ENCODE results near the gene ADRA2C. TPM values are rescaled to one million over a fixed set of nuclear protein-coding genes. Genes with fewer than 3 reads are reported as not detected.

ADRA2C gene
- total RNA-seq, 1 donor from 2014 or later = 8.7 TPM

DNA sequence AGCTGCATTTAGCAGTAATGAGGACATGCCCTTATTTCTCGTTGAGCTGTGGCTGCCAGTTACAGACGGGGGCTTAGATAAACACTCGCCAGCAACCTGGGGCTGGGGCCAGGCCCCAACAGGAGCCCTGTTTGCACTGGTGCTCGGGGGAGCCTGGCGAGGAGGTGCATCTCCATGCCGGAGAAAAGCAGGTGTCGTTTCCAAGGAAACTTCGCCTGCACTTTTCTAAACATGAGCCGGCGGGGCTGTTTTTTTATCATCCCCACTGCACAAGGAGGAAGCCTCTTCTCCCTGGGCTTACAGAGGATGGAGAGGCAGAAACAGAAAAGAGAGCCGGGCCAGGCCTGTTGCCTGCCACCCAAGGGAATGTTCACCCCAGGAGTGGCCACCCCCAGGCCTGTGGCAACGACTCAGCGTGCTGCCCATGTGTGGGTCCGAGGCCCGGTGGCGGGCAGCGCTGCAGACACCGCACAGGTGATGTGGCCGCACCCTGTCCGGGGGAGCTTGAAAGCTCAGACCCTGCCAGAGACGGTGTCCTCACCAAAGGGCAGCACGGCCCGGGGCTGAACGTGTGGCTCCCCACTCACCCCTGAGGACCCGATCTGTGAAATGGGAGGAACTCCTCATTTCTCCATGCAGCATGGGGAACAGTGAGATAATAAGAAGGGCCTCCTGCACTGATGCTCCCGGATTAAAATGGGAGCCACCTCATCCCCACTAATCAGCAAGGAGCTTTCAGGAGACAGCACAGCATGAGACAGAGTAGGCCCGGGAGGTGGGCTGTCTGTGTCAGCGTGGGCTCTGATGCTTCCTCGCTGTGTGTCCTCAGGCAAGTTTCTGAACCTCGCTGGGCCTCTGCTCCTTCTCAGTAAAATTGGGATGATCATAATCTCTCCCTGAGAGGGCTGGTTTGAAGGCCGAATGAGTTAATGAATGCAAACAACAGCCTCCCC lies 33.8 kb upstream of the ADRA2C start:
- no peak for DNase-seq (ENCODE audit: low read depth)

DNA sequence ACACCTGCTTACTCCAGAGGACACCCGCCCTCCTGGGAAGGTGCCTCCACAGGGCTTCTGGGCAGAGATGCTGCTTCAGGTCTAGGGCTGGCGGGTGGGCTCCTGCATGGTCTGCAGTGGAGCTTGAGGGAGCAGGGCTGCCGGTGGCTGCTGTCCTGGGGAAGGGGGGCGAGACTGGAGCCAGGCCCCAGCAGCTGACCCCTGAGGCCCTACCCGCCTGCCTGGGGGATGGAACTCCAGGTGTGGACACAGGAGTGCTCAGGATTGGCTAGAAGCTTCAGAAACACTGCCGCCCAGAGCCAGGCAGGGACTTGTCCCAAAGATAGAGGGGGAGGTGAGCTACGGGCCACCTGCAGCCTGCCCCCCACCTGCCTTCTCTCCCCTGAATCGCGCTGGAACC lies 33.0 kb upstream of the ADRA2C start:
- DNase-seq (ENCODE audit: low read depth) = no peak

DNA sequence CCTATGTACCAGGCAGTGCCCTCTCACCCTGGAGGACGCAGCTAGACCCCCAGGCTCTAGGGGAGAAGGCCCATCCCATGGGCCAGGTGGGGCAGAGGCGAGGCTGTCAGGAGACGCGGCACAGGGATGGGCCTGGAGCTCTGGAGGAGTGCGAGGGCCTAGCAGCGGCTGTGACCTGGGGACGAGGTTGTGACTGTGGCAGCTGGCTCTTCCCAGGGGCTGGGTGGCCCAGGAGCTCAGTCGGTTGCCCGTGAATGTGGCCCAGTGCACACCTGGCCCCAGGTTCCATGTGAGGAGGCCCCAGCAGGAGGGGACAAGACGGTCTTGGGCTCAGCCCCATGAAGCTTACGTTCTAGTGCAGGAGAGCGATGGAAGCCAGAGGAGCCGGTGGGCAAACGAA lies 31.0 kb upstream of the ADRA2C start:
- no peak for DNase-seq (ENCODE audit: low read depth)

DNA sequence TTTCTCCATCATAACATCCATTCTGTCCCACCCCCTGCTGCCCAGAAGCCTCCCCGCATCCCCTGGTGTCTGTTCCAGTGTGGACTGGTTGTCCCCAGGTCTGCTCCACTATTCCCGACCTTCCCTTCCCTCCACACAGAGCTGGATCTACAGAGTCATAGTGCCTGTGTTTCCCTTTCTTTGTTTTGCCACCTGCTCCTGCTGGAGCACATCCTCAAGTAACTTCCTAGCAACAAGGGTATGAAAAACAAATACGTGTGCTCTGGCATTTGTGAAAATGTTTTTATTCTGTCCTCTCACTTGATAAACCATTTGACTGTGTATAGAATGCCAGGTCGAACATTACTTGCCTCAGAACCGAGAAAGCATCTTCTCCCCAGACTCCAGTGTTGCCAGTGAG lies 29.9 kb upstream of the ADRA2C start:
- no peak for DNase-seq (ENCODE audit: low read depth)

DNA sequence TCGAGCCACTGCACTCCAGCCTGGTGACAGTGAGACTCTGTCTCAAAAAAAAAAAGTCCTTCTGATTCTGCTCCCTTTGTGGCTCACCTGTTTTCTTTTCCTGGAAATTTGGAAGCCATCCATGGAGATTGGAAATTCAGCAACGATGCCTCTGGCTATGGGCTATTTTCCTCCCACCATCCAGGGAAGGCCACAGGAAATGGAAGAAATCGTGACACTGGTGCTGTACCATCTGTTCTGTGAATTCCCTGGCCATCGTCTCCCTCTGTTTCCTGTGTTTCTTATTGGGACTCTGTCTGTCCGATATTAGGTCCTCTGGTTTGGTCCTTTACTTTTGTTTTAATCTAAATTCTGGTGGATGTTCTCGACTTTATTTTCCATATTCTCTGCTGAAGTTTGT lies 29.4 kb upstream of the ADRA2C start:
- DNase-seq (ENCODE audit: low read depth) = no peak

DNA sequence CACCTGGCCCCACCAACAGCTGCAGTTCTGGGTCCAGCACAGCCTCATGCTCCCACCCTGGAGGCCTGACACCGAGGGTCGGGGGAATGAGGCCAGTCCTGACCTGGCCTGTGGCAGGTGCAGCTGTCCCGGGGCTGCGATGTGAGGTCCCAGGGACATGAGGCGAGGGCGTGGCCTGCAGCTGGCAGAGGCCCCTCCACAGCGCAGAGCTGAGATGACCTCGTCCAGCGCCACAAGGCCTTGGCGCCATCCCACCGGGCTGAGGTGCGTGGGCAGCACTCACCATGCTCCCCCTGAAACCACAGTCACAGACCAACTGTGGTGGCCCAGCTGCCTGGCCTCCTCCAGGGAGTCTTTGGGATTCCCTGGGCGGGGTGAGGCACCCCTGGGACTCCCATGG lies 26.6 kb upstream of the ADRA2C start:
- peak; percentile 78 for DNase-seq (ENCODE audit: low read depth)

DNA sequence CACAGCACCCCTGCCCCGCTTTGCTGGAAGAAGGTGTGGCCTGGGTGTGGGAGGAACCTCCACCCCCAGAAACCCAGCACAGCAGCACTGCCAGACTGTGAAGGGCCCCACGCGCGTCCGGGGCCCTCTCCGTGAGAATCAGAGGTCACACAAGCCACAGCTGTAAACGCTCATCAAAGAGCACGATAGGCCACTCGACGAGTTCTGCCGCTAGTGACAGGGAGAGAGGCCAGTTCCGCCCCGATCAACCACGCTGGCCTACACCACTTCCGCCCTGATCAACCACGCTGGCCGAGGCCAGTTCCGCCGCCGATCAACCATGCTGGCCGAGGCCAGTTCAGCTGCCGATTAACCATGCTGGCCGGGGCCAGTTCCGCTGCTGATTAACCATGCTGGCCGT lies 25.9 kb upstream of the ADRA2C start:
- DNase-seq (ENCODE audit: low read depth) = no peak

DNA sequence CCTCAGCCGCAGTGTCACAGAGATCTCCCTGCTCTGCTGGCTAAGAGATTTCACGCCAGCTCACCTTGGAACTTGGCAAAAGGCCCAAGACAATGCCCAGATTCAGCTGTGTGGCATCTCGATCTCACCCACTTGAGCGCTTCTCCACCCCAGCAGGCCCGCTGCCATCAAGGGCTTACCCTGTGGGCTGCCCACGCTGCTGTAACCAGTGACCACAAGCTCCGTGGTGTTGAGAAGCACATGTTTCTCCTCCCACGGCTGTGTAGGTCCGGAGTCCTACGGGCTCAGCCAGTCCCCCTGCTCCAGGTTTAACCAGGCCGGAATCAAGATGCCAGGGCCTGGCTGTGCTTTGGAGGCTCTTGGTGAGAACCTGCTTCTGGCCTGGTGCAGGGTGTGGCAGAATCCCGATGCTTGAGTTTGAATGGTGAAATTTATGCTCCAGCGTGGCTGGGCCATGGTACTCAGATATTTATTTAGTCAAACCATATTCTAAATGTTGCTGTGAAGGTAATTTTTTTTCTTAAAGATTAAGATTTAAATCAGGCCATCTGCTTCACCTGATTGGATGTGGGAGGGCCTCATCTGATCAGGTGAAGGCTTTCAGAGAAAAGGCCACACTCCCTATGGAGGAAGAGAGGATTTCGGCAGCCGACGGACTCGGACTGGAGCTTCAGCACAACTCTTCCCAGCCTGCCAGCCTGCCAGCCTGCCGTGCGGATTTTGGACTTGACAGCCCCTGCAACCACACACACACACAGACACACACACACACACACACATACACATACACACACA lies 24.8 kb upstream of the ADRA2C start:
- DNase-seq (ENCODE audit: low read depth) = peak; percentile 54

DNA sequence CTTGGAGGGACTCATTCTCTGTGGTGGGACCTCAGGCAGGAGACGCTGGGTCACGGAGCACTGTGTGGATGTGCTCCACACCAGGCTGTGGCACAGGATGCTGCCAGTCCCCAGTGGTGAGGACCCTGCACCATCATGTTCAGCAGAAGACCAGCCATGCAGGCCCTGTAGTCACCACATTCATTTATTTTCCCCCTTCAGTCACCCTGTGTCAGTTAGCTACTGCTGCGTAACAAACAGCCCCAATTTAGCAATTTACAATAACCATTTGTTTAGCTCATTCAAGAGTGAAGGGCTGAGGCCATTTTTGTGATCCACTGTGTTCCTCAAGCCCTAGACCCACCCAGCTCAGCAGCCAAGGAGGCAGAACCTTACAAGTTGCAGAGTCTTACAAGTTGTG lies 23.6 kb upstream of the ADRA2C start:
- DNase-seq (ENCODE audit: low read depth) = no peak

DNA sequence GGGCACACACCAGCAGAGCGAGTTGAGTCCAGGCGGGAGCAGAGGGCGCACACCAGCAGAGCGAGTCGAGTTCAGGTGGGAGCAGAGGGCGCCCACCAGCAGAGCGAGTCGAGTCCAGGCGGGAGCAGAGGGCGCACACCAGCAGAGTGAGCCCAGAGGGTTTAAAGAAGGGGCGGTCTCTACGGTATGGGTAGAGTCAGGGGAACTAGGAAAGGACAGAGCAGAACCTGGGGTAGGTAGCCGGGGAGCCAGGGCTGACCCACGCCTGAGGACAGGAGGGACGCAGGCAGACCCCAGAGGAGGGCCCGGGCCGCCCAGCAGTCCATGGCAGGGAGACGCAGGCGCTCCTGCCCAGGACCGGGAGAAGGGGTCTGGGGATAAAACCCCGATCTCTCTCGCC lies 22.0 kb upstream of the ADRA2C start:
- DNase-seq (ENCODE audit: low read depth) = no peak

DNA sequence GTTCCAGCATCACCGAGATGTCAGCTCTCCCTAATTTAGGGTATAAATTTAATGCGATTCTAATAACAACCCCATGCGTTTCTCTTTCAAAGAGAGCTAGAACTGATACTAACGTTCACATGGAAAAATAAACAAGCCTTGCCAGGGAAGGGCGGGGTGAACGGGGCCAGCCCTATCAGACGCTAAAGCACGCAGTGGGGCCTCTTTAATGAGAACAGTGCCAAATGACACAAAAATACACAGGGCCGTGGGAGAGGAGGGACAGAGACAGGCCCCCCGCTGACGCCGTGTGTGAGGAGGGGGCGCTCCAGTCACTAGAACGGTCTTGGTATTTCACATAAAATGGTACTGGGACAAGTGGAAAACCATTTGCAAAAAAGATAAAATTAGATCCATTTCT lies 21.3 kb upstream of the ADRA2C start:
- no peak for DNase-seq (ENCODE audit: low read depth)

DNA sequence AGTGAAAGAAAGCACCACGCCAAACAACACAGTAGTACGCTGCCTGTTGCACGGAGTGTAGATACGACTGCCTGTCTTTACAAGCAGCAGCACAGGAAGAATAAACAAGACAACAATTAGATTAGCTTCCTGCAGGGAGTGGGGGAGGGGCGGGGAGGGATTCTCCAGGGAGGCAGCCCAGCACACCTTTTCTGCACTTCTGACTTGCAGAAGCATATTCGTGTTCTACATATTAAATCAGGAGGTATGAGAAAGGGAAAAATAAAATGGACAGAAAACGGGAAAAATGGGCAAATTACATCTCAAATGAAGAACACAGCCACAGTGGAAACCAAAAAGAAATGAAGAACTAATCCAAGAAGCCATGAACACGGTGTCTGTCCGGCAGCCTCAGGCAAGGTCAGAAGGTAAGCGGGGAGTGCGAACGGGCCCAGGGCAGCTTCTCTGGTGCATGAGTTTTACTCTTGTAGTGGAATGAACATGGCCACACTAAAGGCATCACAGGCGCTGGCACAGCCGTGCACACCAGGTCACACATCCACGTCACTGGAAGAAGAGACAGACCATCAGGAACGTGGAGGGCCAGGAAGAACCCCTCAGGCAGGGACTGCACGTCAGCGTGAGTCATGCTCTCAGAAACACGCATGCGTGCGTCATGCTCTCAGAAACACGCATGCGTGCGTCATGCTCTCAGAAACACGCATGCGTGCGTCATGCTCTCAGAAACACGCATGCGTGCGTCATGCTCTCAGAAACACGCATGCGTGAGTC lies 20.1 kb upstream of the ADRA2C start:
- no peak for DNase-seq (ENCODE audit: low read depth)

DNA sequence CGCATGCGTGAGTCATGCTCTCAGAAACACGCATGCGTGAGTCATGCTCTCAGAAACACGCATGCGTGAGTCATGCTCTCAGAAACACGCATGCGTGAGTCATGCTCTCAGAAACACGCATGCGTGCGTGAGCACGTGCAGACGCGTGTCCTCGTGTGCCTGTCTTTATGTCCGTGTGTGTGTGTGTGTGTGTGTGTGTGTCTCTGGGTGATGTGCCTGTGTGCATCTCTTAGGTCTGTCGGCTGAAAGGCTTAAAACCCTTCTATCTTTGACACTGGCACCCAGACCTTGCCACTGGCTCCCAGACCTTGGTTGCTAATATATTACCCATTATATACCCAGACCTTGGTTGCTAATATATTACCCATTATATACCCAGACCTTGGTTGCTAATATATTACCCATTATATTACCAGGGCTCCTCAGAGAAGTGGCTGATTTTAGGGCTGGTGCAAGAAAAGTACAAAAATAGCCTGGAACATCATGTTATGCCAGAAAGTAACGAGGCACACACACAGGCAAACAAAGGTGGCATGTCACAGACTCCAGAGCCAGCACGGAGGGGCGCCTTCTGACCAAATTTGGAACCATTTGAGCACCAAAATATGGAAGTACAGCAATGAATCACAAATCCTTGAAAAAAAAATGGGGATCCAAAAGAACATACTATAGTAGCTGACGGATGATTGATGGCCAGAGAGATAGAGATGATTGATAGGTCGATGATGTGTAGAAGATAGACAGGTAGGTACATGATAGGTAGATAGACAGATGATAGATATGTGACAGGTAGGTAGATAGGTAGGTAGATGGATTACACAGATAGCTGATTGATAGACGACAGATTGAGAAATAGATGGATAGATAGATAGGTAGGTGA lies 19.2 kb upstream of the ADRA2C start:
- DNase-seq (ENCODE audit: low read depth) = no peak

DNA sequence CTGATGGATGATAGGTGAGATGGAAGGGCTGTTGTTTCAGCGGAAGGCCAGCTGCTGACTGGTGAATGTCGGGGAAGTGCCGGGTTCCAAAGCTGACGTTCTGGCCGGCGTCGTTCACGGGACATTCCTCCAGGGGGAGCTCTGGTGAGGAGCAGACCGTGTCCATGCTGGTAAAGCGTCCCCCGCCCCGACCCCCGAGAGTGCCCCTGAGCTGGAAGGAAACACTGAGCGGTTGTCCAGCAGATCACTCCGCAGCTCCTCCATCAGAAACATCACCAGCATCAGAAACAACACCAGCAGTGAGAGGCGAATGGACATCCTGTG lies 18.6 kb upstream of the ADRA2C start:
- DNase-seq (ENCODE audit: low read depth) = no peak

DNA sequence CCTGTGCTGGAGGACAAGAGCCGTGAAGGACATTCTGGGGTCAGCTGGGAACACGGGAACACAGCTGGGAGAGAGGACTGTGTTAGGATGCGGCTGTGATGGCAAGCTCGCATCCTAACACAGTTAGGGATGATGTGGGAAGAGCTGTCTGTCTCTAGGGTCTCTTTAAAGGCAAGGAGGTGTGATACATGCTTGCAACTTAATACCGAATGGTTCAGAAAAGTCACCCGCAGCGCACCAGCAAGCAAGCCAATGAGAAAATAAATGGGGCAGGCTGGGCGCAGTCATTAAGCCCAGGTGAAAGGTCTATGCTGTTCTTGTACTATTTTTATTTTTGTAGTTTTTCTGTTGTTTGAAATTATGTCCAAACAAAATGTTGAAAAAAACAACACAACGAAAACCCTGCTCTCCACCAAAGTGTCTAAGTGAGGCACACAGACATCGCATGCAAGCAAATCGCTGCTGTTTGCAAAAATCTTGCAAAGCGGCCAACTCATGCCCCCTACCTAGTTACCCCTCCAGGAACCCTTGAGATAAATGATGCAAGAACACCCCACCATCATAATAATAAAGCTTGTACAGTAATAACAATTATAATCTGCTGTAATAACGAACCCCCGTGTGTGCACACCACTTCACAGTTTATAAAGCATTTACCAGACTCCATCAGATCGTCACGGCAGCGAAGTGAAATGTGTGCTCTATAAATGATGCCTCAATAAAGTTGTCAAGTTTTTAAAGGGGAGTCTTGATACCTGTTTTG lies 17.9 kb upstream of the ADRA2C start:
- no peak for DNase-seq (ENCODE audit: low read depth)

DNA sequence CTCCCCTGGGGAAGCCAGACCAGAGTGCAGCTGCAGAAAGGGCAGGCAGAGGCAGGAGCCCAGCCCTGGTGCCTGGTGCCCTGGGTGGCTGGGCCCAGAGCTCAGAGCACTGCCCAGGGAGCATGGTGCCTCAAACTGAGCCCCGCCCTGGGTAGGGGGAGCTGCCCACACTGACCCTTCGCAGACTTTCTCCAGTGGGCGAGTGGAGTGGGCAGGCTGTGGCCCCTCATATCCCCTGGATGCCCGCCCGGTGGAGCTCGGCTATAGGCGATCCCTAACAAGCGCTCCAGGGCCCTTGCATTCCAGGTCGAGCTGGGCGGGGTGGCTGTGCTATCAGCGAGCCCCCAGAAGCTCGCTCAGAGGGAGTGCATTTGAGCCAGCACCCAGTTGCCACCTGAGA lies 17.1 kb upstream of the ADRA2C start:
- no peak for DNase-seq (ENCODE audit: low read depth)

DNA sequence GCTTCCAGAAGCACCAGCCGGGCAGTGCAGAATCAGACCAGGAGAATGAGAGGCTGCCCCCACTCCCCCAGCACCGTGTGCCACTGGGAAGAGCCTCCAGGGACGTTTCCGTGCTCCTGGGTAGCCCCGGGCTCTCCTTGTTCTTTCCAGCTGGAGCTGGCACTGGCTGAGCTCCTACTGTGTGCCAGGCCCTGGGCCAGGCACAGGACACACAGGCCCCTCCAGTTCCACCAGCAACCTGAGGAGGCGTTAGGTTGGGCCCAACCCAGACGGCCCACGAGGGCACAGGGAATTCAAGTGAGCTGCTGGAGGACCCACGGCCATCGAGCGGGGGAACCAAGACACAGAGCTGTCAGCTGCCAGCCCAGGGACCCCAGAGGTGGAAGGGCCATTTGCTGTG lies 15.9 kb upstream of the ADRA2C start:
- no peak for DNase-seq (ENCODE audit: low read depth)

DNA sequence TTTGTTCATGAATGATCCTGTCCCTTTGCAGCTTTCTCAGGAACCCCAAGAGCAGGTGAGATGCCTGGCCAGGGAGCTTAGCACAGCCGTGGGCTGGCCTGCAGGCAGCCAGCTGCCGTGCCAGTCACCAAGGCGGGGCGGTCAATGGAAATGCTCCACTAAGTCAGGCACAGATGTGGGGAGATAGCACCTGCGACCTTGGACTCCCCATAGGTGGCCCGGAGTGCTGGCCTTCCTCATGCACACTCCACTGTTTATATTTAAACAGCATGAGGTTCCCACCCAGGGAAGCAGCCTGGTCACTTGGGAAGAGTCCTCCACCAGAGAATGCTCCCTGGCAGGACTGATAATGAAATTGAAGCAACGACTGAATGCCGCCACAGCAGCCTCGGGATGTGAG lies 14.2 kb upstream of the ADRA2C start:
- DNase-seq (ENCODE audit: low read depth) = no peak

DNA sequence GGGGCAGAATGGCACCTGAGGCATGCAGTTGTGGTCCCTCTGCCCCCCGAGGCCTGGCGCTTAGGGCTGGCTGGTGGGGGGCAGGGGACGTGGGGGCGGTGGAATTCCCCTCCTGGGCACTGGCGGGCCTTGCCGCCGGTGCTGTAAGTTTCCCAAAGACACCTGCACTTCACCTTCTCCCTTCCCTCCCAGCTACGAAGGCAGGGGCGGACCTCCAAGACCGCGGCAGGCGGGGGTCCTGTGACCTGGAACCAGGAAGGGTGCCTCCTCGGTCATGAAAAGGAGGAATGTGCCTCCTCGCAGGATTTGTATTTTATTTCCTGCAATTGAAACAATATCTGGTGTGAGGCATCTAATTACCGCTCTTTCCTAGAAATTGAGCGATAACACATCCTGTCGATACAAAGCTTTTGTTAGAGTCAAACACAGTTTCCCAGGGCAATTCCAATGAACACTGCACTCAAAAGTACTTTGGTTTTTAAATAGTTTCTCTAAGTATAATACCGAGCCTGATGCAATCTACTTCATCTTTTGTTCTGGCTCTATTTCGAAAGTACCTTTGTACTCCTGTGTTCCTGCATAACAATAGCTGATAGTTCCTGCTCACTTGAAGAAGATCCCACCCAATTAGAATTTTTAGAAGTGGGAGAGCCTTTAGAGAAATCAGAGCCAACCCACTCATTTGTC lies 12.3 kb upstream of the ADRA2C start:
- DNase-seq (ENCODE audit: low read depth) = no peak

Data from myocyte (in vitro differentiated cells).